GM12878 (cell line): Measurements from ENCODE around the gene SLC35E3. TPM values are rescaled to one million over a fixed set of nuclear protein-coding genes. Genes with fewer than 3 reads are reported as not detected.

ENCODE experiments used
- ATAC-seq: fragments of 200-7000 bp; cut with Tn5 transposase; 3 replicates; pipeline ENCODE4 v1.9.1; 2020; ENCODE audit warnings: mild to moderate bottlenecking, moderate library complexity
- BruUV-seq: library from RNA; stranded (reverse); fragments of 400-500 nt; replicated peaks from 2 replicates; lab custom pipeline; 2021; lab: Mats Ljungman, UMichigan
- CTCF ChIA-PET: fragments of 300-600 bp; sonication (Branson Sonifier 250); formaldehyde crosslinking; extraction: SDS; loops from one replicate; lab custom pipeline; 2021; ENCODE audit warnings: inconsistent platforms; lab: Yijun Ruan, JAX
- POLR2A ChIA-PET: fragments of 350-600 bp; formaldehyde crosslinking; extraction: SDS; loops from one replicate; lab custom pipeline; 2021; ENCODE audit warnings: inconsistent platforms; lab: Charles Lee
- RAD21 ChIA-PET: fragments of 300-600 bp; sonication (Branson Sonifier 250); formaldehyde crosslinking; loops from one replicate; lab custom pipeline; 2023; ENCODE audit warnings: antibody characterized with exemption; ENCODE audit not compliant: unreplicated experiment; lab: Charles Lee
- SMC1A ChIA-PET: fragments of 300-600 bp; sonication (Branson Sonifier 250); formaldehyde crosslinking; loops from one replicate; lab custom pipeline; 2023; ENCODE audit not compliant: unreplicated experiment, uncharacterized antibody; lab: Charles Lee
- DNase-seq: peaks from one replicate; pipeline ENCODE4 v3.0.0-alpha.2; 2011; ENCODE audit warnings: low read depth, low spot score
- FAIRE-seq: peaks from 3 replicates; lab custom pipeline; 2011; peaks lifted over from hg19 to GRCh38; lab: Jason Lieb, UNC
- H2AFZ ChIP-seq: 2 replicates; pipeline ENCODE4 v1.6.0; 2011; ENCODE audit warnings: low read depth, low read length, control low read depth; ENCODE audit not compliant: control insufficient read depth
- H3K27ac ChIP-seq: 2 replicates; pipeline ENCODE4 v1.5.1; 2011; ENCODE audit warnings: control low read depth; ENCODE audit not compliant: control insufficient read depth, insufficient read depth
- H3K27me3 ChIP-seq, 2 experiments: replicated peaks in 1 of 2; 2 replicates each; pipeline versions ENCODE4 v1.6.0 to v1.6.1; 2011; ENCODE audit warnings: low read length in 1 of 2; ENCODE audit not compliant: control insufficient read depth in 2 of 2, insufficient read depth in 2 of 2
- H3K36me3 ChIP-seq, 2 experiments: 2 replicates each; pipeline ENCODE4 v1.5.1; 2011; ENCODE audit warnings: low read length in 1 of 2; ENCODE audit not compliant: control insufficient read depth in 2 of 2, insufficient read depth in 2 of 2
- H3K4me1 ChIP-seq: 2 replicates; pipeline ENCODE4 v1.6.1; 2011; ENCODE audit warnings: mild to moderate bottlenecking, low read length, moderate library complexity, mixed read lengths; ENCODE audit not compliant: control insufficient read depth, insufficient read depth
- H3K4me2 ChIP-seq: 2 replicates; pipeline ENCODE4 v1.6.0; 2011; ENCODE audit warnings: control low read depth; ENCODE audit not compliant: control insufficient read depth, insufficient read depth
- H3K4me3 ChIP-seq: fragments of 200-600 bp; sonication (generic); 2 replicates; pipeline ENCODE4 v1.5.1; 2016
- H3K79me2 ChIP-seq: 2 replicates; pipeline ENCODE4 v1.6.0; 2011; ENCODE audit warnings: low read length; ENCODE audit not compliant: control insufficient read depth, insufficient read depth
- H3K9ac ChIP-seq: 2 replicates; pipeline ENCODE4 v1.8.0; 2011; ENCODE audit warnings: low read length, control low read depth, mixed read lengths; ENCODE audit not compliant: control insufficient read depth, insufficient read depth
- H3K9me3 ChIP-seq: replicated peaks from 3 replicates; pipeline ENCODE4 v1.5.1; 2011; ENCODE audit warnings: mild to moderate bottlenecking, low read length; ENCODE audit not compliant: control insufficient read depth, insufficient read depth
- H4K20me1 ChIP-seq: 2 replicates; pipeline ENCODE4 v1.6.0; 2011; ENCODE audit not compliant: control insufficient read depth, insufficient read depth
- CHD4 ChIP-seq: fragments of 200-600 bp; sonication (generic); IDR thresholded peaks from 2 replicates; pipeline ENCODE4 v1.6.1; 2016; ENCODE audit warnings: mild to moderate bottlenecking
- HDAC6 ChIP-seq: fragments of 200-600 bp; sonication (generic); IDR thresholded peaks from one replicate; pipeline ENCODE4 v1.8.0; 2017; ENCODE audit warnings: antibody characterized with exemption; ENCODE audit not compliant: unreplicated experiment
- HDGF ChIP-seq: fragments of 450-650 bp; IDR thresholded peaks from 2 replicates; pipeline ENCODE4 v1.6.1; 2016; ENCODE audit warnings: antibody characterized with exemption
- JUNB ChIP-seq: IDR thresholded peaks from 2 replicates; pipeline ENCODE4 v1.6.1; 2016; ENCODE audit warnings: antibody characterized with exemption, mild to moderate bottlenecking
- MYB ChIP-seq: fragments of 150-350 bp; IDR thresholded peaks from 2 replicates; pipeline ENCODE4 v1.6.1; 2014; ENCODE audit warnings: mild to moderate bottlenecking, low read depth, low read length, borderline replicate concordance
- NFIC ChIP-seq: IDR thresholded peaks from 2 replicates; pipeline ENCODE4 v1.6.1; 2012; ENCODE audit warnings: low read depth, mild to moderate bottlenecking, inconsistent platforms, low read length, moderate library complexity
- POLR2A ChIP-seq: IDR thresholded peaks from 2 replicates; pipeline ENCODE4 v1.6.1; 2011; ENCODE audit warnings: low read depth, mild to moderate bottlenecking, low read length
- SPI1 ChIP-seq: IDR thresholded peaks from 2 replicates; pipeline ENCODE4 v1.6.1; 2011; ENCODE audit warnings: low read depth, mild to moderate bottlenecking, low read length, moderate library complexity, borderline replicate concordance; ENCODE audit not compliant: insufficient read depth
- YY1 ChIP-seq: IDR thresholded peaks from 2 replicates; pipeline ENCODE4 v1.6.1; 2011; ENCODE audit warnings: low read depth, mild to moderate bottlenecking, low read length
- ZNF24 ChIP-seq: fragments of 450-650 bp; IDR thresholded peaks from 2 replicates; pipeline ENCODE4 v1.6.1; 2017; ENCODE audit warnings: antibody characterized with exemption, mild to moderate bottlenecking
- WGBS: methylation state at CpG from one replicate; pipeline ENCODE4 v1.1.6; 2016; ENCODE audit warnings: low lambda C conversion rate; ENCODE audit not compliant: insufficient replicate concordance, insufficient coverage; ENCODE audit errors: missing lambda C conversion rate; 5-methylcytosine and 5-hydroxymethylcytosine counted together
- in situ Hi-C: fragments of 300-500 bp; cut with MboI; formaldehyde crosslinking; loops from 9 replicates; pipeline ENCODE4 v1.14.3; 2018; ENCODE audit warnings: mixed read lengths
- intact Hi-C: fragments of 100-400 bp; cut with micrococcal nuclease; formaldehyde crosslinking; loops from one replicate; pipeline ENCODE4 v1.14.2; 2022; ENCODE audit not compliant: unreplicated experiment
- polyA plus RNA-seq, 11 experiments: library from polyadenylated mRNA; depleted of rRNA in 4 of 11; unstranded in 6 of 11; stranded (reverse) in 5 of 11; fragments of >200 nt; fragmentation: Nextera tagmentation in 4 of 11; fragmentation: Illumina TruSeq in 1 of 11; extraction: Ambion mirVana in 4 of 11; extraction: Trizol in 1 of 11; gene quantifications; 1 replicate in 1 of 11; 2 replicates in 10 of 11; pipeline versions ENCODE4 v1.2.1 to v1.2.3, GENCODE V29; 2011 to 2016; ENCODE audit warnings: inconsistent platforms in 2 of 11, missing spikeins in 2 of 11, low read depth in 1 of 11
- total RNA-seq, 4 experiments: library from RNA; depleted of rRNA in 3 of 4; stranded (reverse); fragments of >200 nt in 3 of 4; fragmentation: Illumina TruSeq in 1 of 4; extraction: Trizol in 1 of 4; gene quantifications; 2 replicates each; pipeline versions ENCODE4 v1.2.1 to v1.2.3, GENCODE V29; 2013 to 2021
- TF ChIP-seq, protein P1 (sequence below): fragments of 450-650 bp; formaldehyde crosslinking; IDR thresholded peaks from 2 replicates; pipeline ENCODE4 v1.5.0; 2022; ENCODE audit warnings: mild to moderate bottlenecking, missing genetic modification characterization
- TF ChIP-seq, protein P2 (sequence below): IDR thresholded peaks from 2 replicates; pipeline ENCODE4 v1.6.1; 2011; ENCODE audit warnings: borderline replicate concordance, low read depth, mild to moderate bottlenecking, moderate library complexity, low read length; ENCODE audit not compliant: insufficient read depth, poor library complexity, severe bottlenecking
- TF ChIP-seq, protein P3 (sequence below): IDR thresholded peaks from 2 replicates; pipeline ENCODE4 v1.6.1; 2012; ENCODE audit warnings: low read depth, low read length, improper control_type of control experiment
- TF ChIP-seq, protein P4 (sequence below): IDR thresholded peaks from 2 replicates; pipeline ENCODE4 v1.6.1; 2011; ENCODE audit warnings: low read depth, low read length, improper control_type of control experiment, borderline replicate concordance

SLC35E3 gene
- total and polyA plus RNA-seq, 10 of the 15 experiments (the other 5 are each of a cell fraction or from before 2014, with no cell fraction given) = 3.6 to 19.8 (median 6.1) TPM

DNA sequence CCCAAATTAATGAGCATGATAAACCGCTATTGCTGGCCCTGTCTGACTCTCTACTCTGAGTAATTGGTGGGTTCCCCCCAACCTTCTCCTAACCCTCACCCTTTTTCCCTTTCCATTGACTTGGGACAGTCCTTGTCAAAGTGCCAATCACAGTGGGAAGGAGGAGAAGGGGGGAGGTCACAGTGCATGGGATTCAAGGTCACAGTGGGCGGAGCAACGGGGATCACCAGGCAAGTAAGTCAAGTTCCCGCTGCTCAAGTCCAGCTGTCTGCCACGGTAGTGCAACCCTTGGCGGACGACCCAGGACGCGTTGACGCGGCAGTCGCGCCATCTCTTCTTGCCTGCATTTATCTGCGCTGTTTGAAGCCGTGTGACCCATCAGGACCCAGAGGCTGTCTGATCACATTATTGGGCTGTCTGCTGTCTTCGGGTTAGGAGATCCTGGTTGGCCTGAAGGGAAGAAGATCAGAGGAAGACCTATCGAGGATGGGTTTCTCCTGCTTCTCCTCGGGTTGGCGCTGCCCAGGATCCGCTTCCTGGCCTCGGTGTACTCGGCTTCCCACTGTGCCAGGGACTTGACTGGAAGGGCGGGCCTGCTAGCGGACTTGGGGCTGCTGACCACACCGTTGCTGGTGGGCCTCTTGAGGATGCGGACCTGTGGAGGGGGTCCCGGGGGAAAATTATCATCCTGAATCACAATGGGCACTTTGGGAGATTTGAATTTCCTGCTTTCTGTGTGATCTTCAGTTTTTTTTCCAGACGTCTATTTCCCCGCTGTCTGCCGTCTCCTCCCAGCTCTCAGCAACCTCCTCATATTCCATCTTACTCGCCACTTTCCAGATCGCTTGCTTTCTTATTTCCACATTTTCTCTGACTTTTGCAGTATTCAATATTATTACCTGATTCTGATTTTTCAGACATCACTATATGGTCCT, 58.9 kb downstream of the SLC35E3 start:
- H3K27me3 ChIP-seq = no peaks in the 10 kb centered on the region
- no peak for ATAC-seq
- no peak overlapping the region for H3K4me2 ChIP-seq
- H4K20me1 ChIP-seq = no peaks in the 10 kb centered on the region
- intact Hi-C loops = loop anchor here (5.0 kb wide), 4 partner anchors 118 to 433 kb away; partner anchors contain the start of genes NUP107 and RAP1B
- no TSS peak for BruUV-seq
- DNase-seq = no peak
- peaks cover 6% of the 10 kb centered on the region for H3K4me1 ChIP-seq
- peaks cover 19% of the 10 kb centered on the region for H3K79me2 ChIP-seq
- H3K9me3 ChIP-seq = peaks cover 2% of the 10 kb centered on the region; the same call in 1 of the 3 replicates
- no peak overlapping the region for H2AFZ ChIP-seq
- ChIA-PET CTCF (no interaction called here), SMC1A (interaction anchor here (1.0 kb wide), 1 partner anchor 11 kb away, joined by 3 read pairs; no protein-coding TSS in a partner anchor), POLR2A (no interaction called here), RAD21 (no interaction called here)
- in situ Hi-C loops = no loop called here
- H3K4me3 ChIP-seq = no peak overlapping the region
- WGBS = 94% methylated on average over 31 of the region's 32 CpGs
- H3K9ac ChIP-seq = no peak overlapping the region
- FAIRE-seq = no peak
- H3K36me3 ChIP-seq = 0 out of 4 replicates have a peak, but pooled peaks cover 0 to 1% of the 10 kb centered on the region in 2 experiments
- no peak overlapping the region for H3K27ac ChIP-seq
- no peak for TF ChIP-seq NFIC
- TF ChIP-seq, protein P1, sequence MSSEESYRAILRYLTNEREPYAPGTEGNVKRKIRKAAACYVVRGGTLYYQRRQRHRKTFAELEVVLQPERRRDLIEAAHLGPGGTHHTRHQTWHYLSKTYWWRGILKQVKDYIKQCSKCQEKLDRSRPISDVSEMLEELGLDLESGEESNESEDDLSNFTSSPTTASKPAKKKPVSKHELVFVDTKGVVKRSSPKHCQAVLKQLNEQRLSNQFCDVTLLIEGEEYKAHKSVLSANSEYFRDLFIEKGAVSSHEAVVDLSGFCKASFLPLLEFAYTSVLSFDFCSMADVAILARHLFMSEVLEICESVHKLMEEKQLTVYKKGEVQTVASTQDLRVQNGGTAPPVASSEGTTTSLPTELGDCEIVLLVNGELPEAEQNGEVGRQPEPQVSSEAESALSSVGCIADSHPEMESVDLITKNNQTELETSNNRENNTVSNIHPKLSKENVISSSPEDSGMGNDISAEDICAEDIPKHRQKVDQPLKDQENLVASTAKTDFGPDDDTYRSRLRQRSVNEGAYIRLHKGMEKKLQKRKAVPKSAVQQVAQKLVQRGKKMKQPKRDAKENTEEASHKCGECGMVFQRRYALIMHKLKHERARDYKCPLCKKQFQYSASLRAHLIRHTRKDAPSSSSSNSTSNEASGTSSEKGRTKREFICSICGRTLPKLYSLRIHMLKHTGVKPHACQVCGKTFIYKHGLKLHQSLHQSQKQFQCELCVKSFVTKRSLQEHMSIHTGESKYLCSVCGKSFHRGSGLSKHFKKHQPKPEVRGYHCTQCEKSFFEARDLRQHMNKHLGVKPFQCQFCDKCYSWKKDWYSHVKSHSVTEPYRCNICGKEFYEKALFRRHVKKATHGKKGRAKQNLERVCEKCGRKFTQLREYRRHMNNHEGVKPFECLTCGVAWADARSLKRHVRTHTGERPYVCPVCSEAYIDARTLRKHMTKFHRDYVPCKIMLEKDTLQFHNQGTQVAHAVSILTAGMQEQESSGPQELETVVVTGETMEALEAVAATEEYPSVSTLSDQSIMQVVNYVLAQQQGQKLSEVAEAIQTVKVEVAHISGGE (CRISPR knock-in tag) = no peak
- TF ChIP-seq SPI1 = no peak
- TF ChIP-seq, protein P2, sequence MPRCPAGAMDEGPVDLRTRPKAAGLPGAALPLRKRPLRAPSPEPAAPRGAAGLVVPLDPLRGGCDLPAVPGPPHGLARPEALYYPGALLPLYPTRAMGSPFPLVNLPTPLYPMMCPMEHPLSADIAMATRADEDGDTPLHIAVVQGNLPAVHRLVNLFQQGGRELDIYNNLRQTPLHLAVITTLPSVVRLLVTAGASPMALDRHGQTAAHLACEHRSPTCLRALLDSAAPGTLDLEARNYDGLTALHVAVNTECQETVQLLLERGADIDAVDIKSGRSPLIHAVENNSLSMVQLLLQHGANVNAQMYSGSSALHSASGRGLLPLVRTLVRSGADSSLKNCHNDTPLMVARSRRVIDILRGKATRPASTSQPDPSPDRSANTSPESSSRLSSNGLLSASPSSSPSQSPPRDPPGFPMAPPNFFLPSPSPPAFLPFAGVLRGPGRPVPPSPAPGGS = no peak
- no peak for TF ChIP-seq YY1
- TF ChIP-seq, protein P3, sequence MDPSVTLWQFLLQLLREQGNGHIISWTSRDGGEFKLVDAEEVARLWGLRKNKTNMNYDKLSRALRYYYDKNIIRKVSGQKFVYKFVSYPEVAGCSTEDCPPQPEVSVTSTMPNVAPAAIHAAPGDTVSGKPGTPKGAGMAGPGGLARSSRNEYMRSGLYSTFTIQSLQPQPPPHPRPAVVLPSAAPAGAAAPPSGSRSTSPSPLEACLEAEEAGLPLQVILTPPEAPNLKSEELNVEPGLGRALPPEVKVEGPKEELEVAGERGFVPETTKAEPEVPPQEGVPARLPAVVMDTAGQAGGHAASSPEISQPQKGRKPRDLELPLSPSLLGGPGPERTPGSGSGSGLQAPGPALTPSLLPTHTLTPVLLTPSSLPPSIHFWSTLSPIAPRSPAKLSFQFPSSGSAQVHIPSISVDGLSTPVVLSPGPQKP = no peak
- TF ChIP-seq, protein P4, sequence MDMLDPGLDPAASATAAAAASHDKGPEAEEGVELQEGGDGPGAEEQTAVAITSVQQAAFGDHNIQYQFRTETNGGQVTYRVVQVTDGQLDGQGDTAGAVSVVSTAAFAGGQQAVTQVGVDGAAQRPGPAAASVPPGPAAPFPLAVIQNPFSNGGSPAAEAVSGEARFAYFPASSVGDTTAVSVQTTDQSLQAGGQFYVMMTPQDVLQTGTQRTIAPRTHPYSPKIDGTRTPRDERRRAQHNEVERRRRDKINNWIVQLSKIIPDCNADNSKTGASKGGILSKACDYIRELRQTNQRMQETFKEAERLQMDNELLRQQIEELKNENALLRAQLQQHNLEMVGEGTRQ = no peak
- TF ChIP-seq MYB = no peak
- TF ChIP-seq HDAC6 = no peak
- TF ChIP-seq CHD4 = no peak
- no peak for TF ChIP-seq JUNB
- no peak for TF ChIP-seq POLR2A
- no peak for TF ChIP-seq ZNF24
- no peak for TF ChIP-seq HDGF
